SK-N-SH treated with all-trans-retinoic acid at 6 μM for 48 hours (cell line): Measurements from ENCODE around the gene QKI.

Experiments
- ATAC-seq: fragments of 200-7000 bp; cut with Tn5 transposase; 3 replicates; pipeline ENCODE4 v1.9.1; 2020; ENCODE audit warnings: mild to moderate bottlenecking, moderate library complexity
- ARNTL ChIP-seq: fragments of 450-650 bp; formaldehyde crosslinking; IDR thresholded peaks from 2 replicates; pipeline ENCODE4 v1.5.0; 2020; ENCODE audit warnings: low read depth, mild to moderate bottlenecking, moderate library complexity, borderline replicate concordance
- BACH2 ChIP-seq: fragments of 250-450 bp; sonication (Bioruptor Pico); IDR thresholded peaks from 2 replicates; pipeline ENCODE4 v1.9.0; 2021; ENCODE audit warnings: mild to moderate bottlenecking, borderline replicate concordance
- CREB5 ChIP-seq: fragments of 250-450 bp; sonication (Bioruptor Pico); IDR thresholded peaks from 2 replicates; pipeline ENCODE4 v1.5.1; 2020; ENCODE audit warnings: low read depth, mild to moderate bottlenecking, moderate library complexity
- CSDC2 ChIP-seq: fragments of 250-450 bp; sonication (Bioruptor Pico); IDR thresholded peaks from 2 replicates; pipeline ENCODE4 v1.5.0; 2020; ENCODE audit warnings: mild to moderate bottlenecking, moderate library complexity
- CSRNP3 ChIP-seq: fragments of 250-450 bp; sonication (Bioruptor Pico); IDR thresholded peaks from 2 replicates; pipeline ENCODE4 v1.5.1; 2021; ENCODE audit warnings: mild to moderate bottlenecking, moderate library complexity
- ESRRG ChIP-seq: fragments of 250-450 bp; sonication (Bioruptor Pico); IDR thresholded peaks from 2 replicates; pipeline ENCODE4 v1.6.1; 2021; ENCODE audit warnings: mild to moderate bottlenecking
- GLIS3 ChIP-seq: fragments of 250-450 bp; sonication (Bioruptor Pico); IDR thresholded peaks from 2 replicates; pipeline ENCODE4 v1.5.0; 2020; ENCODE audit warnings: mild to moderate bottlenecking, moderate library complexity
- ISL1 ChIP-seq: fragments of 250-450 bp; sonication (Bioruptor Pico); IDR thresholded peaks from 2 replicates; pipeline ENCODE4 v2.1.2; 2022; ENCODE audit warnings: mild to moderate bottlenecking, moderate library complexity
- OSR1 ChIP-seq: fragments of 250-450 bp; sonication (Bioruptor Pico); IDR thresholded peaks from 2 replicates; pipeline ENCODE4 v1.8.0; 2022; ENCODE audit warnings: moderate library complexity, mild to moderate bottlenecking, inconsistent platforms
- PATZ1 ChIP-seq: fragments of 250-450 bp; sonication (Bioruptor Pico); IDR thresholded peaks from 2 replicates; pipeline ENCODE4 v1.8.0; 2020; ENCODE audit warnings: mild to moderate bottlenecking, moderate library complexity, borderline replicate concordance
- POU6F1 ChIP-seq: fragments of 250-450 bp; sonication (Bioruptor Pico); IDR thresholded peaks from 2 replicates; pipeline ENCODE4 v1.8.0; 2021; ENCODE audit warnings: low read depth, mild to moderate bottlenecking, moderate library complexity, borderline replicate concordance
- PPARA ChIP-seq: fragments of 250-450 bp; sonication (Bioruptor Pico); IDR thresholded peaks from 2 replicates; pipeline ENCODE4 v1.5.0; 2020; ENCODE audit warnings: mild to moderate bottlenecking, borderline replicate concordance
- RARB ChIP-seq: fragments of 250-450 bp; sonication (Bioruptor Pico); IDR thresholded peaks from 2 replicates; pipeline ENCODE4 v1.8.0; 2021; ENCODE audit warnings: mild to moderate bottlenecking, moderate library complexity
- TCF4 ChIP-seq: fragments of 250-450 bp; sonication (Bioruptor Pico); IDR thresholded peaks from 2 replicates; pipeline ENCODE4 v1.8.0; 2021; ENCODE audit warnings: mild to moderate bottlenecking, moderate library complexity, borderline replicate concordance
- TOX ChIP-seq: fragments of 250-450 bp; sonication (Bioruptor Pico); IDR thresholded peaks from 2 replicates; pipeline ENCODE4 v1.8.0; 2021; ENCODE audit warnings: mild to moderate bottlenecking, moderate library complexity, borderline replicate concordance
- TSHZ2 ChIP-seq: fragments of 250-450 bp; sonication (Bioruptor Pico); IDR thresholded peaks from 2 replicates; pipeline ENCODE4 v1.5.0; 2020; ENCODE audit warnings: mild to moderate bottlenecking, moderate library complexity
- ZC3H10 ChIP-seq: fragments of 250-450 bp; sonication (Bioruptor Pico); IDR thresholded peaks from 2 replicates; pipeline ENCODE4 v1.5.1; 2021; ENCODE audit warnings: mild to moderate bottlenecking, moderate library complexity
- ZFP3 ChIP-seq: fragments of 250-450 bp; sonication (Bioruptor Pico); IDR thresholded peaks from 2 replicates; pipeline ENCODE4 v1.5.0; 2020; ENCODE audit warnings: mild to moderate bottlenecking, moderate library complexity
- ZFP30 ChIP-seq: fragments of 450-650 bp; formaldehyde crosslinking; IDR thresholded peaks from 2 replicates; pipeline ENCODE4 v1.5.0; 2022; ENCODE audit warnings: mild to moderate bottlenecking, moderate library complexity
- ZNF565 ChIP-seq: fragments of 450-650 bp; formaldehyde crosslinking; conservative IDR thresholded peaks from 2 replicates; pipeline ENCODE4 v1.5.0; 2020; ENCODE audit warnings: low read depth, mild to moderate bottlenecking, moderate library complexity
- ZNF70 ChIP-seq: fragments of 450-650 bp; formaldehyde crosslinking; IDR thresholded peaks from 2 replicates; pipeline ENCODE4 v1.5.0; 2020; ENCODE audit warnings: mild to moderate bottlenecking, moderate library complexity
- ZNF8 ChIP-seq: fragments of 450-650 bp; formaldehyde crosslinking; IDR thresholded peaks from 2 replicates; pipeline ENCODE4 v1.5.0; 2020; ENCODE audit warnings: mild to moderate bottlenecking, moderate library complexity

The QKI gene

GRCh38 chr6:163526346-163526745 is 111.8 kb downstream of the QKI start:
- TF ChIP-seq CREB5 (CRISPR knock-in tag) (no peak), ZC3H10 (no peak), ZFP30 (no peak), OSR1 (no peak), ZNF8 (CRISPR knock-in tag) (no peak), ESRRG (CRISPR knock-in tag) (no peak), POU6F1 (no peak), CSDC2 (CRISPR knock-in tag) (no peak), ZNF70 (no peak), ARNTL (no peak), CSRNP3 (no peak), TOX (CRISPR knock-in tag) (no peak), TSHZ2 (no peak), ZFP3 (no peak), RARB (no peak)
- TF ChIP-seq, all 23 proteins: peak for 0
- ATAC-seq: no peak

- TF ChIP-seq PPARA (CRISPR knock-in tag) (no peak), CSDC2 (CRISPR knock-in tag) (no peak), ZNF70 (no peak), RARB (no peak), GLIS3 (CRISPR knock-in tag) (no peak), ARNTL (no peak), BACH2 (CRISPR knock-in tag) (no peak), ZC3H10 (no peak), ZNF8 (CRISPR knock-in tag) (no peak), ESRRG (CRISPR knock-in tag) (no peak), TCF4 (CRISPR knock-in tag) (no peak), POU6F1 (no peak), TSHZ2 (no peak), ZNF565 (CRISPR knock-in tag) (no peak), PATZ1 (CRISPR knock-in tag) (no peak), ISL1 (CRISPR knock-in tag) (no peak), OSR1 (no peak), ZFP30 (no peak), TOX (CRISPR knock-in tag) (no peak)
- ATAC-seq: no peak
These were observed 112.8 kb downstream of the QKI start for GRCh38 chr6:163527291-163527690.
